ENCODE measurements around the gene RFTN1. TPM values are rescaled to one million over a fixed set of nuclear protein-coding genes. Genes with fewer than 3 reads are reported as not detected.

RFTN1 gene
- total and polyA plus RNA-seq, 2 of the 8 experiments (the other 6 are each of a cell fraction or from before 2014, with no cell fraction given), result 4.6 to 6.7 TPM

GRCh38 chr3:16500911-16501310, 12.6 kb downstream of the RFTN1 start:
- Histone ChIP-seq H3K14ac (ENCODE audit: insufficient read length) (no peak overlapping the region), H4K91ac (replicated peaks; ENCODE audit: insufficient read length, low read length) (no peak overlapping the region), H3K18ac (ENCODE audit: extremely low read depth, low read length) (no peak overlapping the region), H3K36me3 (ENCODE audit: control insufficient read depth in 2 of 4, insufficient read depth in 4 of 4, low read length in 3 of 4) (no peaks in the 10 kb centered on the region), H2AFZ (ENCODE audit: low read length) (no peak overlapping the region), H3K4me2 (ENCODE audit: insufficient read depth in 1 of 2, low read depth in 2 of 2, low read length in 2 of 2) (no peak overlapping the region), H2BK5ac (ENCODE audit: low read depth, low read length) (no peak overlapping the region), H2AK5ac (ENCODE audit: low read depth, low read length) (peak overlapping the region; percentile 31), H3K9me3 (ENCODE audit: insufficient read depth in 2 of 2, low read depth in 1 of 2, low read length in 1 of 2) (no peaks in the 10 kb centered on the region; a peak in 1 of 4 replicates), H3K4ac (replicated peaks; ENCODE audit: insufficient read length, low read depth, low read length) (no peak overlapping the region), H4K20me1 (replicated peaks in 1 of 2; ENCODE audit: control insufficient read depth in 1 of 2, insufficient read depth in 2 of 2, low read length in 2 of 2) (no peaks in the 10 kb centered on the region), H3K27ac (ENCODE audit: low read depth, low read length) (no peak overlapping the region), H2BK120ac (replicated peaks; ENCODE audit: low read depth, low read length) (no peak overlapping the region), H3K79me2 (ENCODE audit: control insufficient read depth in 1 of 2, insufficient read depth in 2 of 2, low read length in 2 of 2) (no peaks in the 10 kb centered on the region), H3K4me1 (replicated peaks in 1 of 4; ENCODE audit: control insufficient read depth in 3 of 4, insufficient read depth in 4 of 4, low read length in 3 of 4) (peaks cover 0 to 9% (median 3%) of the 10 kb centered on the region in 4 experiments; a peak in 6 of 7 replicates), H3K79me1 (ENCODE audit: low read depth, low read length) (no peaks in the 10 kb centered on the region), H3K56ac (replicated peaks; ENCODE audit: insufficient read length, low read depth, low read length) (no peak overlapping the region), H3K23me2 (ENCODE audit: low read depth, low read length) (no peaks in the 10 kb centered on the region; the same call in 1 of the 2 replicates), H3K27me3 (replicated peaks in 1 of 4; ENCODE audit: control insufficient read depth in 3 of 4, extremely low read depth in 1 of 4, insufficient read depth in 3 of 4, low read length in 3 of 4) (no peaks in the 10 kb centered on the region), H3K9ac (replicated peaks in 1 of 4; ENCODE audit: extremely low read depth in 1 of 4, low read depth in 3 of 4, low read length in 3 of 4) (no peak overlapping the region), H3K23ac (ENCODE audit: insufficient read length) (no peak overlapping the region), H3K4me3 (ENCODE audit: extremely low read depth in 1 of 4, insufficient read depth in 2 of 4, low read depth in 3 of 4, low read length in 4 of 4) (no peak overlapping the region), H2BK20ac (ENCODE audit: low read length) (no peak overlapping the region), H2BK12ac (ENCODE audit: low read depth, low read length) (no peak overlapping the region), H4K5ac (ENCODE audit: insufficient read length, low read depth, low read length) (no peak overlapping the region), H4K8ac (ENCODE audit: extremely low read depth, insufficient read depth, low read length) (no peak overlapping the region), H2BK15ac (ENCODE audit: low read length) (0 out of 2 replicates have a peak overlapping the region, but pooled peaks have one; percentile 38)
- CTCF ChIA-PET (ENCODE audit: partially characterized antibody), result interaction anchor here (1.5 to 1.9 kb wide), 2 partner anchors 12 to 180 kb away, joined by 7 to 8 read pairs; no protein-coding TSS in a partner anchor
- 88% methylated on average over 12 of the region's 12 CpGs; no CpG with 5 or more reads in 1 of the 2 experiments for WGBS, 2 experiments (ENCODE audit: extremely low coverage in 1 of 2, insufficient coverage in 1 of 2, insufficient read length in 1 of 2, insufficient replicate concordance in 2 of 2, low coverage in 1 of 2, low lambda C conversion rate in 2 of 2, missing lambda C conversion rate in 1 of 2)
- POLR2A ChIA-PET (ENCODE audit: partially characterized antibody), result no interaction called here
- no peak for DNase-seq (ENCODE audit: low read depth in 1 of 2, low spot score in 2 of 2)
- FAIRE-seq, result no peak
- TF ChIP-seq ATF2 (IDR thresholded peaks at IDR 0.05; ENCODE audit: low read length) (no peak), EP300 (IDR thresholded peaks at IDR 0.05; ENCODE audit: borderline replicate concordance in 1 of 2, low read depth in 2 of 2, low read length in 2 of 2) (no peak), YY1 (IDR thresholded peaks at IDR 0.05; ENCODE audit: low read depth, low read length) (no peak), USF2 (IDR thresholded peaks at IDR 0.05; ENCODE audit: low read length) (no peak), CTCF (IDR thresholded peaks at IDR 0.05; ENCODE audit: control extremely low read depth in 1 of 3, insufficient read depth in 1 of 3, low read depth in 1 of 3, low read length in 3 of 3) (no peak), NANOG (IDR thresholded peaks at IDR 0.05; ENCODE audit: insufficient read depth, low read depth, low read length, poor library complexity, severe bottlenecking) (no peak), CREB1 (IDR thresholded peaks at IDR 0.05) (no peak), SAP30 (IDR thresholded peaks at IDR 0.05; ENCODE audit: insufficient read depth, insufficient replicate concordance, low read length) (no peak)

Measured in H1 (cell line).